T-helper 17 cell (primary cell): ENCODE data around the gene CDH7. TPM values are rescaled to one million over a fixed set of nuclear protein-coding genes. Genes with fewer than 3 reads are reported as not detected.

Source experiments
- ATAC-seq: fragments of 150-1000 bp; cut with Tn5 transposase; 2 replicates; pipeline ENCODE4 v1.10.0; 2021; ENCODE audit warnings: mild to moderate bottlenecking, moderate library complexity
- DNase-seq, 3 donors: peaks; one replicate each; pipeline versions ENCODE4 v3.0.0 to v3.0.0-alpha.2; 2020 to 2021
- H3K9me3 ChIP-seq: one replicate; pipeline ENCODE4 v1.7.0; 2013; ENCODE audit warnings: low read length, mild to moderate bottlenecking; ENCODE audit not compliant: control insufficient read depth, poor library complexity, severe bottlenecking
- H3K27ac Mint-ChIP-seq: one replicate; pipeline ENCODE4 v1.8.0; 2022; ENCODE audit warnings: mild to moderate bottlenecking, moderate library complexity, mixed read lengths
- H3K27me3 Mint-ChIP-seq: one replicate; pipeline ENCODE4 v1.8.0; 2022; ENCODE audit warnings: mixed read lengths
- H3K36me3 Mint-ChIP-seq: one replicate; pipeline ENCODE4 v1.8.0; 2022; ENCODE audit warnings: low read depth, mixed read lengths
- H3K4me1 Mint-ChIP-seq: one replicate; pipeline ENCODE4 v1.8.0; 2022; ENCODE audit warnings: mild to moderate bottlenecking, mixed read lengths
- H3K4me3 Mint-ChIP-seq: one replicate; pipeline ENCODE4 v1.8.0; 2022; ENCODE audit warnings: mild to moderate bottlenecking, moderate library complexity, mixed read lengths
- total RNA-seq, 4 donors: library from RNA in 2 of 4; stranded (reverse) in 2 of 4; gene quantifications; one replicate each; pipeline ENCODE4 v1.2.3 and lab custom pipeline; 2022 to 2026

CDH7 gene
- total RNA-seq, 2 donors from 2014 or later = not detected

GRCh38 chr18:65876310-65876709, 125.5 kb downstream of the CDH7 start:
- no peak overlapping the region for H3K4me3 Mint-ChIP-seq
- no peak for DNase-seq
- no peaks in the 10 kb centered on the region for H3K27me3 Mint-ChIP-seq
- no peaks in the 10 kb centered on the region for H3K36me3 Mint-ChIP-seq
- H3K4me1 Mint-ChIP-seq = no peaks in the 10 kb centered on the region
- H3K9me3 ChIP-seq = peaks cover 3% of the 10 kb centered on the region
- no peak for ATAC-seq
- no peak overlapping the region for H3K27ac Mint-ChIP-seq

- no peaks in the 10 kb centered on the region for H3K36me3 Mint-ChIP-seq
- ATAC-seq = no peak
- DNase-seq = no peak
- H3K4me1 Mint-ChIP-seq = no peaks in the 10 kb centered on the region
- H3K27me3 Mint-ChIP-seq = no peaks in the 10 kb centered on the region
- no peaks in the 10 kb centered on the region for H3K9me3 ChIP-seq
- H3K27ac Mint-ChIP-seq = no peak overlapping the region
- no peak overlapping the region for H3K4me3 Mint-ChIP-seq
Measured at GRCh38 chr18:65897292-65897691, 146.5 kb downstream of the CDH7 start.

- H3K4me3 Mint-ChIP-seq = no peak overlapping the region
- no peaks in the 10 kb centered on the region for H3K9me3 ChIP-seq
- DNase-seq (no peak), ATAC-seq (no peak)
- H3K27me3 Mint-ChIP-seq = no peaks in the 10 kb centered on the region
- no peaks in the 10 kb centered on the region for H3K4me1 Mint-ChIP-seq
- no peaks in the 10 kb centered on the region for H3K36me3 Mint-ChIP-seq
- H3K27ac Mint-ChIP-seq = no peak overlapping the region
Measured at GRCh38 chr18:65901522-65901921, 150.7 kb downstream of the CDH7 start.

GRCh38 chr18:65906621-65907034, 155.8 kb downstream of the CDH7 start:
- Mint-ChIP-seq H3K36me3 (no peaks in the 10 kb centered on the region), H3K27me3 (no peaks in the 10 kb centered on the region), H3K27ac (no peak overlapping the region), H3K4me3 (no peak overlapping the region), H3K4me1 (no peaks in the 10 kb centered on the region)
- ATAC-seq = no peak
- no peak for DNase-seq
- H3K9me3 ChIP-seq = no peaks in the 10 kb centered on the region

- DNase-seq (no peak), ATAC-seq (no peak)
- no peak overlapping the region for H3K27ac Mint-ChIP-seq
- H3K27me3 Mint-ChIP-seq = no peaks in the 10 kb centered on the region
- H3K9me3 ChIP-seq = no peaks in the 10 kb centered on the region
- H3K4me3 Mint-ChIP-seq = no peak overlapping the region
- no peaks in the 10 kb centered on the region for H3K4me1 Mint-ChIP-seq
- no peaks in the 10 kb centered on the region for H3K36me3 Mint-ChIP-seq
Measured at GRCh38 chr18:65907281-65907680, 156.5 kb downstream of the CDH7 start.

GRCh38 chr18:65919018-65919417, 168.2 kb downstream of the CDH7 start:
- Mint-ChIP-seq H3K27ac (no peak overlapping the region), H3K27me3 (no peaks in the 10 kb centered on the region), H3K4me3 (no peak overlapping the region), H3K4me1 (no peaks in the 10 kb centered on the region), H3K36me3 (no peaks in the 10 kb centered on the region)
- ATAC-seq = no peak
- no peak for DNase-seq
- H3K9me3 ChIP-seq = no peaks in the 10 kb centered on the region

GRCh38 chr18:65919663-65920062, 168.9 kb downstream of the CDH7 start:
- Mint-ChIP-seq H3K36me3 (no peaks in the 10 kb centered on the region), H3K4me3 (no peak overlapping the region), H3K27me3 (no peaks in the 10 kb centered on the region), H3K27ac (no peak overlapping the region), H3K4me1 (no peaks in the 10 kb centered on the region)
- H3K9me3 ChIP-seq = no peaks in the 10 kb centered on the region
- no peak for DNase-seq
- ATAC-seq = no peak

GRCh38 chr18:65922103-65922502, 171.3 kb downstream of the CDH7 start:
- ATAC-seq = no peak
- H3K4me1 Mint-ChIP-seq = no peaks in the 10 kb centered on the region

GRCh38 chr18:65924904-65925303, 174.1 kb downstream of the CDH7 start:
- Mint-ChIP-seq H3K4me1 (no peaks in the 10 kb centered on the region), H3K36me3 (no peaks in the 10 kb centered on the region), H3K27ac (no peak overlapping the region), H3K27me3 (no peaks in the 10 kb centered on the region), H3K4me3 (no peak overlapping the region)
- H3K9me3 ChIP-seq = no peaks in the 10 kb centered on the region
- ATAC-seq = no peak
- DNase-seq = no peak

More at GRCh38 chr18:65922103-65922502, 171.3 kb downstream of the CDH7 start:
- no peak for DNase-seq
- H3K27ac Mint-ChIP-seq = no peak overlapping the region
- H3K4me3 Mint-ChIP-seq = no peak overlapping the region
- H3K36me3 Mint-ChIP-seq = no peaks in the 10 kb centered on the region
- no peaks in the 10 kb centered on the region for H3K27me3 Mint-ChIP-seq
- H3K9me3 ChIP-seq = no peaks in the 10 kb centered on the region

GRCh38 chr18:65934874-65935273, 184.1 kb downstream of the CDH7 start:
- Mint-ChIP-seq H3K4me1 (no peaks in the 10 kb centered on the region), H3K4me3 (no peak overlapping the region), H3K27me3 (no peaks in the 10 kb centered on the region), H3K27ac (no peak overlapping the region), H3K36me3 (no peaks in the 10 kb centered on the region)
- DNase-seq (no peak), ATAC-seq (no peak)
- no peaks in the 10 kb centered on the region for H3K9me3 ChIP-seq

- no peak for ATAC-seq
- no peak overlapping the region for H3K4me3 Mint-ChIP-seq
- DNase-seq = no peak
Measured at GRCh38 chr18:65936678-65937077, 185.9 kb downstream of the CDH7 start.

GRCh38 chr18:65937180-65937579, 186.4 kb downstream of the CDH7 start:
- DNase-seq (no peak), ATAC-seq (no peak)
- H3K36me3 Mint-ChIP-seq = no peaks in the 10 kb centered on the region
- no peaks in the 10 kb centered on the region for H3K4me1 Mint-ChIP-seq
- no peak overlapping the region for H3K4me3 Mint-ChIP-seq
- H3K27me3 Mint-ChIP-seq = no peaks in the 10 kb centered on the region
- no peaks in the 10 kb centered on the region for H3K9me3 ChIP-seq
- H3K27ac Mint-ChIP-seq = no peak overlapping the region

More at GRCh38 chr18:65936678-65937077, 185.9 kb downstream of the CDH7 start:
- no peak overlapping the region for H3K27ac Mint-ChIP-seq
- H3K4me1 Mint-ChIP-seq = no peaks in the 10 kb centered on the region
- H3K36me3 Mint-ChIP-seq = no peaks in the 10 kb centered on the region
- H3K27me3 Mint-ChIP-seq = no peaks in the 10 kb centered on the region
- H3K9me3 ChIP-seq = no peaks in the 10 kb centered on the region

- Mint-ChIP-seq H3K27me3 (no peaks in the 10 kb centered on the region), H3K27ac (no peak overlapping the region), H3K4me3 (no peak overlapping the region), H3K4me1 (no peaks in the 10 kb centered on the region), H3K36me3 (no peaks in the 10 kb centered on the region)
- DNase-seq = no peak
- ATAC-seq = no peak
- no peaks in the 10 kb centered on the region for H3K9me3 ChIP-seq
Measured at GRCh38 chr18:65938592-65939372, 188.0 kb downstream of the CDH7 start.
